Left renal cortex interstitium (tissue), 4 donors: ENCODE results near the gene ADORA1. TPM values are rescaled to one million over a fixed set of nuclear protein-coding genes. Genes with fewer than 3 reads are reported as not detected.
A peak's percentile ranks its signal among the peaks of the same experiment; 100 is the strongest.

Experiments
- DNase-seq, 4 donors: peaks; one replicate each; pipeline ENCODE4 v3.0.0-alpha.2; 2013; ENCODE audit warnings: low read depth in 4 of 4, low spot score in 2 of 4, missing footprints in 1 of 4
- polyA plus RNA-seq, 4 donors: library from polyadenylated mRNA; unstranded; fragments of 120-200 nt; gene quantifications; one replicate each; pipeline ENCODE4 v1.2.1, GENCODE V29; 2013; ENCODE audit not compliant: insufficient read length in 4 of 4

Gene ADORA1
- polyA plus RNA-seq, 4 donors = 3.7 to 8.7 (median 5.9) TPM

GRCh38 chr1:203201516-203202205 is 74.1 kb downstream of the ADORA1 start:
- DNase-seq = no peak

GRCh38 chr1:203202431-203203245 is 75.1 kb downstream of the ADORA1 start:
- DNase-seq = no peak

GRCh38 chr1:203204756-203205155 is 77.2 kb downstream of the ADORA1 start:
- DNase-seq = no peak

- no peak for DNase-seq
Measured at GRCh38 chr1:203206129-203206687, 78.7 kb downstream of the ADORA1 start.

GRCh38 chr1:203207751-203208150 is 80.2 kb downstream of the ADORA1 start:
- no peak for DNase-seq

- DNase-seq = no peak
Measured at GRCh38 chr1:203208181-203208580, 80.7 kb downstream of the ADORA1 start.

GRCh38 chr1:203210350-203210749 is 82.8 kb downstream of the ADORA1 start:
- DNase-seq = no peak

- DNase-seq = no peak
Measured at GRCh38 chr1:203210988-203211387, 83.5 kb downstream of the ADORA1 start.

GRCh38 chr1:203211812-203212211 is 84.3 kb downstream of the ADORA1 start:
- DNase-seq = no peak

- no peak for DNase-seq
Measured at GRCh38 chr1:203213126-203213525, 85.6 kb downstream of the ADORA1 start.

GRCh38 chr1:203214871-203215270 is 87.3 kb downstream of the ADORA1 start:
- DNase-seq = no peak

GRCh38 chr1:203215573-203215972 is 88.0 kb downstream of the ADORA1 start:
- no peak for DNase-seq

GRCh38 chr1:203216274-203217138 is 89.0 kb downstream of the ADORA1 start:
- DNase-seq = peak; percentile 50 to 74 (median 59)

Other genes with a start within 250 kb of the ADORA1 start
- 10 to 100 TPM; 10.0 to 12.2 (median 10.9) TPM for gene RABIF, start 238.6 kb upstream of the ADORA1 start, polyA plus RNA-seq
- 10 to 100 TPM; 34.4 to 45.8 (median 40.7) TPM for gene KLHL12, start 200.5 kb upstream of the ADORA1 start, polyA plus RNA-seq
- gene ADIPOR1, start 169.4 kb upstream of the ADORA1 start, polyA plus RNA-seq = 10 to 100 TPM; 73.9 to 83.5 (median 78.4) TPM
- 10 to 100 TPM; 47.7 to 52.8 (median 48.6) TPM for gene CYB5R1, start 160.5 kb upstream of the ADORA1 start, polyA plus RNA-seq
- 10 to 100 TPM; 68.3 to 82.8 (median 74.7) TPM for gene TMEM183A, start 120.4 kb upstream of the ADORA1 start, polyA plus RNA-seq
- 10 to 100 TPM in 2 of 4 donors, 1 to 10 TPM in 2; 4.0 to 12.2 (median 8.5) TPM for gene PPFIA4, start 101.2 kb upstream of the ADORA1 start, polyA plus RNA-seq
- gene MYOG, start 41.7 kb upstream of the ADORA1 start, polyA plus RNA-seq = under 1 TPM; 0.16 to 0.35 (median 0.20) TPM
- under 1 TPM; 0.17 to 0.47 (median 0.29) TPM for gene MYBPH, start 48.1 kb downstream of the ADORA1 start, polyA plus RNA-seq
- gene CHI3L1, start 59.0 kb downstream of the ADORA1 start, polyA plus RNA-seq = 10 to 100 TPM in 2 of 4 donors, 1 to 10 TPM in 2; 8.4 to 14.1 (median 10.8) TPM
- under 1 TPM; 0.13 to 0.46 (median 0.21) TPM for gene CHIT1, start 101.9 kb downstream of the ADORA1 start, polyA plus RNA-seq
- gene BTG2, start 177.8 kb downstream of the ADORA1 start, polyA plus RNA-seq = 100 to 1,000 TPM in 2 of 4 donors, 10 to 100 TPM in 2; 86.8 to 215 (median 118) TPM
- 10 to 100 TPM; 39.5 to 65.2 (median 51.1) TPM for gene FMOD, start 223.4 kb downstream of the ADORA1 start, polyA plus RNA-seq